GM18520 (cell line): ENCODE results near the gene GOLGA6A.
"Not testable (repeated sequence)": the region's sequence is repeated elsewhere in the genome, so short reads cannot be mapped to it uniquely, and the experiment has no call there.

Source experiments
- ATAC-seq: cut with Tn5 transposase; IDR thresholded peaks from one replicate; pipeline ENCODE4 v1.9.1; 2021; ENCODE audit not compliant: unreplicated experiment

Gene GOLGA6A

DNA sequence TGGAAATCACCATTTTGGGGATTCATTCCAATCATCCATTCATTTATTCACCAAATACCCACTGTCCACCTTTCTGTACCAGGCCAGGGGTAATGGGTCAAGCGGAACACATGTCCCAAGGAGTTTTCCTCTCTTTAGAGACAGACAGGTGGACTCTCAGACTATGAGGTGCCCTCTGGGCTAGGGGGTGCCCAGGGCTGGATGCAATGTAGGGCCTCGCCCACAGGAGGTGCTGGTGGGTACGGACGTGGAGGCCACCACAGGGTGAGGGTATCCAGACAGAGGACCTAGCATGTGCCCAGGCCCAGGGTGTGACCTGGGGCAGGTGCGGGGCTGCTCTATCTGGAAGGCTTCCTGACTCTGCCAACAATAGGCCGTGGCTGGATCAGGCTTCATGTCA lies 26.3 kb upstream of the GOLGA6A start:
- ATAC-seq = not testable (repeated sequence)

DNA sequence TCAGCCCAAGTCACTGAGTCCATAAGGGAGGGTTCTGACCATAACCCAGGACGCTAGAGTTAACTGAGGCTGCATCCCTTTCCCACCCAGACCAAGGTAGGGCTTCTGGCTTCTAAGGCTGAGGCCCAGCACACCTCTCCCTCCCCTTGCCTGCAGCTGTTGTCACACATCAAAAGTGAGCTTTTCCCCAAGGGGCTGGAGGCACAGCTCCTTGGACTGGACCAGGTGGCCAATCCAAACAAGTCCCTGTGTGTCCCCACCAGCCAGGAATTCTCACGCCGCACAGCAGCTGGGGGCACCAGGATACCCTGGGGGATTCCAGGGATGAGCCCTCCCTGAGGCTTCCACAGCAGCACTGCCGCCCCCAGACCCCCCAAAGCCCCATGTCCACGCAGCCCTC lies 25.8 kb upstream of the GOLGA6A start:
- no peak for ATAC-seq

DNA sequence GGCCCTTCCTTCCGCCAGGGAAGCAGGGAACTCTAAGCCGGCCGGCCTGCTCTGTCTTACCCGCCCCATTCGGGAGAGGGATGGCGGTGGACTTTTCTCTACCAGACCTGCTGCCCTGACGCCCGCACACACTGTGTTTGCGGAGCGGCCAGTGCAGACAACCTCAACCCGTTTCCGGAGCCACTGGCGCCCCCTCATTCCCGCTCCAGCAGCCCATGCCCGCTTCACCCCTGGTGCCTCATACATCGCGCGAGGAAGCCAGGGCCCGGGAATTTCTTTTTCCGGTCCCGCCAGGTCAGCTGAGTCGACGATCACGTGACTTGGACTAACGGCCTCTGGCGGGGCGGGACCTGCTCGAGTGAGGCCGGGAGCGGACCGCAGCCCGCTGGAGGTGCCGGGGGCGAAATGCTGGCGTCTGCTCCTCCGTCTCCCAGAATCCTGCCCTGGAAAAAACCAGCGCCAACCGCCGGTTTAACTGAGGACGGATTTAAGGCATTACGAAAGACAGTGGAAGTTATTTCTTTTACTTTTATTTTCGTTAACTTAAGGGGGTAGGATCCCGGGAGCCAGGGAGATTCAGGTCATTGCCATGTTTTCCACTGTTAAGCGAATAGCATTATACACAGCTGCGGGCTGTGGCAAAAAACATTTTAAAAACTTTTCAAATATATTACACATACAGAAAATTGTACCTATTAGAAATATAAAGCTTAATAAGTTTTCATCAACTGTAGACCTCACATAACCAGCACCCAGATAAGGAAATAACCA lies 17.8 kb upstream of the GOLGA6A start:
- ATAC-seq = peak; percentile 57

DNA sequence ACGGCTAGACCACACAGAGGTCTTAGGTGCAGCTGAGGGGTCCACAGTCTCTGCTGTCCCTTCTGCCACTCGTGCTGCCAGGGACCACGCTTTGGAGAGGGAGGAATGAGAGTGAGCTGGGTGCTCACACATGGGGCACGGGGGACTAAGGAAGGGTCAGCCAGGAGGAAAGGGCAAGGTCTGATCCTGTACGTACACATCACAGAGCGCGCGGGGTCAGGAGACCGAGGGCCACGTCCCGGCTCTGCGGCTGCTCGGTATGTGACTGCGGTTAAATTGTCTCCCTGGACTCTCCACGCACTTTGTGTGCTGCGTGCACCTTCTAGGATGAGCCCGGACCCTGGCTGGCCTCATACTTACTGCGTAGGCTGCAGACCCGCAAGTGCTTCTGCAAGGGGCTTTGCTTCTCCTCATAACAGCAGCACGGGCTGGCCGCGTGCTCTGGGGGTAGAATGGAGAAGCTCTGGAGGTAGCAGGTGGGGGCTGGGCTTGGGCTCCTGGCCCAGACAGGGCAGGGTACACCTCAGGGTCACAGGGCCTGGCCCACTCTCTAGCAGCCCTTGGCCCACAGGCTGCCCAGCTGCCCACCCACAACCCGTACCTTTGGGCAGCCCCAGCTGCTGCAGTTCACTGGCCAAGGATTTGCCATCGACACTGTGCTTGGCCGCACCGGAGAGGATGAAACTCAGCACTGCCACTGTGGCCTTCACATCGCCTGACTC lies 14.6 kb upstream of the GOLGA6A start:
- not testable (repeated sequence) for ATAC-seq

DNA sequence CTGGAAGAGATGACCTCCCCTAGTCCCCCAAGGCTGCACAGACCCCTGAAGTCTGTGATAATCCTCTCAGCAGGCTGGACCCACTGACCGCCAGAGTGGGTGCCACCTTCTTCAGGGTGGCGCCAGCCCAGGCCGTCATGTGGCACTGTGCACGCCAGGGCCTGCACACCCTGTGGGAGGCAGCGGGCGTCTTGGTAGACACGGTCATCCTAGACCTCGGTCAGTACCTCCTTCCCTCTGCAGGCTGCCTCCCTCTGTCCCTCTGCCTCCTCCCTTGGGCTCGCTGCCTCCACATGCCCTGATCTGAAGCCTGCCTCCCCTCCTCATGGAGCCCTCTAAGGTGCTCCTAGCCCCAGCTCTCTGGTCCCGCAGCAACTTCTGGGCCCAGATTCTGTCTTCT lies 13.3 kb upstream of the GOLGA6A start:
- not testable (repeated sequence) for ATAC-seq

DNA sequence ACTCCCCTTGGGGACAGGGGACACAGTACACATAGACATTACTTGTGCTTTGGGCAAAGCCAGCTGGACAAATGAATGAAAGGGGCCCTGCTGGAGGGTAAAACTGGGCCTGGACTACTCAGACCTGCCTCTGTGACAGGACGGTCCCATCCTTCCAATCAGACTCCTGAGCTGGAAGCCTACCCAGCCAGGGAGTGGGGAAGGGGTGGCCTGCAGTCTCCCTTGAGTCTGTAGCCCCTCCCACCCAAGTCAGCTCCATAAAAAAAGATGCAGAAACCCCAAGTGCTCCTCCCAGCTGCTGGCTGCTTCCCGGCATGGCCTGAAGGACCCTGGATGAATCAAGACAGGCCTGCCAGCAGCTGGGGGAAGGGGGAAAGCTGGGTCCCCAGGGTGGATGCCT lies 12.2 kb upstream of the GOLGA6A start:
- not testable (repeated sequence) for ATAC-seq

DNA sequence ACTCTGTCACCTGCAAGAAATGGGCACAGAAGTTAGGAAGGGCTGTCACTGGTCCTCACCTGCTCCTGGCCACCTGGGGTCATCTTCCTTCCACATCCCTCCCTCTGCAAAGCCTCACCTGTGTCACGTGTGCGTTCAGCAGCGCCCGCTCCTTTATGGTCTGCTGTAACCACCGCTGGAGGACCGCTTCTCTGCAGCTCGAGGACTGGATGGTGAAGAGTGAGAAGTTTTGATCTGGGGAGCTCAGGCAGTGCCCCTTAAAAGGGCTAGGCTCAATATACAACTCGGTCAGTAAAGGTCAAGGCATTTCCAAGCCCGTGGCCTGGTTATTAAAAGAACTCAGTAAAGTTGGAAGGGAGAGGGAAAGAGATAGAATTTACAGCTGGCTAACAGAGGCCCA lies 6.6 kb downstream of the GOLGA6A start:
- ATAC-seq = not testable (repeated sequence)

DNA sequence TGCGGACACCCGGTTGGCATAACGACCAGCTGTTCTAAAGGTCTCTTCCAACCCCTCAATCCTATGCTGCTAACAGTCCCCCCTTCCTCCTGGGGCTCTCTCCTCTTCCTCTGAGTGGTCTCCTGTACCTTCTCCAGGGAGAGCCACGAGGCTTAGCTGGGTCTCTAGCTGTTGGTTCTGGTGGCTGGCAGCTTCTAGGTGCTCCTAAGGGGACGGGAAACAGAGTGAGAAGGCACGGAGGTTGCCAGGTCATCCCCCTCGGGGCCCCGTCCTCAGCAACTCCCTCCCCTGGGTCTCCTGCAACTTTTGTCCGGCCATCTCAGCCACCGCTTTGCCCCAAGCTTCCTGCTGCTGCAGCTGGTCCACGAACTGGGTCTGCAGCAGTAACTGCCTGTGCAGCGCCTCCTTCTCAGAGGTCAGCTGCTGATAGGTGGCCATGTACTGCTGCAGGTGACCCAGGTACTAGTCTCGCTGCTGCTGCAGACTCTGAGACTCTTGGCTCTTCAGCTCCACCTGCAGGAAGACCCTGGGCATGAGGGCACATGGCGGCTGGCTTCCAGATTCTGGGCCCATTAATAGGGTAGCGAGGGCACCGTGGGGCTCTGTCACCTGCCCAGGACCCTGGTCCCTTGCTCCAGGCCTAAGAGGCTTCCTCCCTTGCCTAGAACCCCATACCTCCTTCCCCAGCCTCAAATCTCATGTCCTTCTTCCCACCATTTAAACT lies 9.6 kb downstream of the GOLGA6A start:
- ATAC-seq = not testable (repeated sequence)

DNA sequence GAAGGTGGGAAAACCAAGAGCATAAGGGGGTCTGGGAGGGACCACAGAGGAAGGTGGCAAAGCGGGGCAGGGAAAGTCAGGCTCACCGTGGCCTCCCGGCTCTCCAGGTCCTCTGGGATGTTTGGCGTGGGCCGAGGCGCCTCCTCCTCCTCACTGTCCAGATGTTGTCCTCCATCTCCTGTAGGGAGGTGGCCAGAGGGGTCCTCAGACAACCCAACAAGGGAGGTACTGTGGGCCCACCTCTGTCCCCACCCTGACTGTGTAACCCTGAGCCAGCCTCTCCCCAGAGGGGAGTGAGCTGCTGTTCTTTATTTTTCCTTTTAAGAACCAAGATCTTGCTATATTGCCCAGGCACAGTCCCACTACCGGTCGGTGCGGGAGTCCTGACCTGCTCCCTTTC lies 10.2 kb downstream of the GOLGA6A start:
- not testable (repeated sequence) for ATAC-seq

DNA sequence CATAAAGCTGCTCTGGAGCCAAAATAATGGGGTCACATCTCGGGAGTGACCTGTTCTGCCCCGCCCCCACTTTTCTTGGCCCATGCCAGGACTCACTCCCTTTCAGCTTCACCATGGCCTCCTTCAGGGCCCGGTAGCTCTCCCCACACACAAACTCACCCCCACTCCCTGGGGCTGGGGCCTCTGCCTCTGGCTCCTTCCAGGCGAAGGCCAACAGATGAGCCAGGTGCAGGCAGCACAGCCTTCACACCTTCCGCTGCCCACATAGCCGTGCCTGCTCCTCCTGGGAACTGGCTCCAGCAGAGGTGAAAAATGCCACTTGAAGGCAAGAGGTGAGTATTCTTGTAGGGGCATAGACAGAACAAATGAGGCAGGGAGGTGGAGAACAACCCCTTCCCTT lies 10.7 kb downstream of the GOLGA6A start:
- not testable (repeated sequence) for ATAC-seq

DNA sequence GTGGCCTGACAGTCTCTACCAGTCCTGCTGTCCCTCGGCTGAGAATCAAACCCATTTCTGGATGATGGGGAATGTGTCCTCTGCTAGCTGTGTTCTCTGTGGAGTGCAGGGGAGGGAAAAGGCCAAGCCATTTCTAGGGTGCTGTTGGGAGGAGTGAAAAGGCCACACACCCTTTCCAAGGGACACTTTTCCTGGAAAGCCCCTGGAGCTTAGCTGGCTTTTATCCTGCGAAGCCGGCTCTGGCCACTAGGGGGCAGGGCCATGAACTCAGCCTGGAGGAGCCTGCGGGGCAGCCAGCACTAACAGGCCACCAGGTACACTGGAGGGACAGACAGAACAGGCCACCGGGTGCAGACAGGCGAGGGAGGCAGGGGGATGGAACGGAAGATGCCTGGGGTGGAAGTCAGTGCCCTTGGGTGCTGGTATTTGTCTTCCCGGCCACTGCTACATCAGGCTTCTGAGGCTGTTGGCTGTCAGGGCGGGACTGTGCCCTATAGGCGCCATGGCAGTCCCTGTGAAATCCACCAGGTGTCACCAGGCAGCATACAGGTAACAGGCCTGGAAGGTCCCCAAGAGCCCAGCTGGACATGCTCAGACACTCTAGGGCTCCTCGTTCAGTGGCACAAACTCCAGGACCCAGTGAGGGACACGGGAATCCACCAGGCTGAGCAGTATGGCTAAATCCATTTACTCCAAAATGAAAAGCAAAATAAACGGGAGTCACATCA lies 16.5 kb downstream of the GOLGA6A start:
- ATAC-seq = not testable (repeated sequence)

DNA sequence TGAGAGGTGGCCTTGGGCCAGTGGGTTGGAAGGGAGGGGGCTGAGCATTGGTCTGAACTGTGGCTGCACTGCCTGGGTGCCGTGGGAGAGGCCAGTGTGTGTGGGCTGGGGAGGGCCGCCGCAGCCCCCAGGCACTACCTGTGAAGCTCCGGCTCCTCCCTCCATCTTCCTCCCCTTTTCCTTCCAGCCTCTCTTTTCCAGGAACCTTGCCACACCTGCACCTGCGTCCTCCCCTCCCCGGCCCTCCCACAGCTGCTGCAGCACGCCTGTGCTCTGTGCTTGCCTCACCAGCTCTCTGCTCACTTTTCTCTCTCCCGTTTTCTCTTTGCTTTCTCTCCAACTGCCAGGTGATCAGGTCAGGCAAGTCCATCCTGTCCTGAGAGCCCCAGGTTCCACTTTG lies 17.5 kb downstream of the GOLGA6A start:
- not testable (repeated sequence) for ATAC-seq

DNA sequence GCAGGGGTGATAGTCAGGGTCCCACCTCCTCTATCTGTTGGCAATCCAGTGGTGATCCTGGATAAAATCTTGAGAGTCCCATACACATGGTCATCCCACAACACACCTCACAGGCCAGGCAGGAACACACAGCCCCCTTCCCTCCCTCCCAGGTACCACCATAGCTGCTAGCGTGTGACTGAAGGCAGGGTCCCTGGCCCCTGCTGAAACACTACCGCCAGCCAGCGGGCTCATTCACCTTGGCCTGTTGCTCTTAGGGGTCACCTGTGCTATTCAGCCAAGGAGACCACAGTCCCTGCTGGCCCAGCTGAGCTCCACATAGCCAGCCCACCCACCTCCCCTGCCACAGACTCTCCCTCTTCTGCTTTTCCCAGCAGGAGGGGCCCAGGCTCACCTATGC lies 18.2 kb downstream of the GOLGA6A start:
- ATAC-seq = not testable (repeated sequence)

DNA sequence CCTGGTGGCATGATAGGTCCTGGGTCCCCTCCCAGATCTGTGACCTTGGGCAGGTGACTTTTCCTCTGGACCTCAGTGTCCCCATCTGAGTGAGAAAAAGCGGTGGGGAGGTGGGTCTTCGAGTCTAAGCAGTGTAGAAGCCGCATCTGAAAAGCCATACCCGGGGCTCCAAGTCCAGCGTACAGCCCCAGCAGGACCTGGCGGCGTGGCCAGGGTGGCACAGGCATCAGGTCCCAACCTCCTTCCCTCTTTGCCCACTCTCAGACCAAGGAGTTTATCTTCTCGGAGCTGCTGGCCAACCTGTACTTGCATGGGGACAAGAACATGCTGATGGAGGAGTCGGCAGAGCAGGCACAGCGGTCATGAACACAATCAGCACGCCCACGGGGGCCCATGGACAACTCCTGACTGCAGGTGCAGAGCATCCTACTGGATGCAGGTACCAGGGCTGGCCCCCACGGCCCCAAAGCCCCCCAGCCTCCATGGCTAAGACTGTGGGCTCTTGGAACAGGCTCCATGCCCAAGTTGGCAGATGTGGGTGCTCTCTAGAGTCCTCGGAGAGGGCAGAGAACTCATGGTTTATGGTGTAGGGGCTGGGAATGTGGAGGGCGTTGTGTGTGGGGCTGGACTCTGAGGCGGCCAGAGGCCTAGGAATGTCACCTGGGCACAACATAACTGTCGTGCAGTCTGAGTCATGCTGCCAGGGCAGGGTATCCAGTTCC lies 18.8 kb downstream of the GOLGA6A start:
- ATAC-seq = not testable (repeated sequence)

DNA sequence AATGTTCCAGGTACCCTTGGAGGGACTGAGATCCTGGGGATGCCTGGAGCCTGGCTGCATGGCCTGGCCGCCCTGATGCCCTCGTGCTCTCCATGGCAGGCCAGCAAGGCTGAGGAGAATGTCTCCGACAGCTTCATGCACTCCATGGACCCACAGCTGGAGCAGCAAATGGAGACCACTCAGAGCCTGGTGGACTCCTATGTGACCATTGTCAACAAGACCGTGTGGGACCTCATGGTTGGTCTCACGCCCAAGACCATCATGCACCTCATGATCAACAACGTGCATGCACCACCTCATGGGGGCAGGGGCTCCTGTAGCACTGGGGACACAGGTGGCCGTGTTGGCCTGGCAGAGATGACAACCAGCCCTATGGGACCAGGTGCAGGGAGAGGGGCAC lies 19.7 kb downstream of the GOLGA6A start:
- ATAC-seq = no peak

DNA sequence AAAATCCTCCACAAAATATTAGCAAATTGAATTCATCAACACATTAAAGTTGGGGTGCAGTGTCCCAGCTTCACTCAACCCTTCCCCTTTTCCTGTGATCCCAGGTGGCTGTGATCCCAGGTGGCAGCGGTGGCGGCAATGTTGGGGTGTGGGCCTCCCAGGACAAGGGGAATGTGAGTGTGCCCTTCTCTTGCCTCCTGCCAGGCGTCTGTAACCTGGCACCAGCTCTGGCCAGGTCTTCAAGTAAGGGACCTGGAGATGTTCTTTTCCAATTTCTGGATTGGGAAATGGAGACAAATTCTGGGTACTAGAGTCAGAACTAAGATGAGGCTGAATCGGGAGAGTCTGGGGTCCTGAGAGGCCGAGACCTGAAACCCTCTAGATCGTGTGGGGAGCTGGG lies 20.1 kb downstream of the GOLGA6A start:
- no peak for ATAC-seq

DNA sequence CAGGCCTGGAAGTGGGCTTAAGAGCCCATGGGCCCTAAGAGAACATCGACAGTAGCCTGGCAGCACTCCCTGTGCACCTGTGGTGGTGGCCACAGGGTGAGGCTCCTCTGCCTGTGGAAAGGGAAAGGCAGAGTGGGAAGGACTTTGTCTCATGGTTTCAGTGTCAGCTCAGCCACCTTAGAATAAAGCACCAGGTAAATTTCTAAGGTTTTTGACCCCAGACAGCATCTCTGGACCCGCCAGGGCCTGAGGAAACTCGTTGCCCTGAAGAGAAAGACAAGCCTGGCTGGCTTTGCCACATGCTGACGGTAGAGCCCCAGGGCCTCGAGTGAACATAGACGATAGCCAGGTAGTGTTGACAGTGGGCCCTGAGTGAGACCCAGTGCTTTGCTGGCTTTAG lies 22.1 kb downstream of the GOLGA6A start:
- no peak for ATAC-seq

DNA sequence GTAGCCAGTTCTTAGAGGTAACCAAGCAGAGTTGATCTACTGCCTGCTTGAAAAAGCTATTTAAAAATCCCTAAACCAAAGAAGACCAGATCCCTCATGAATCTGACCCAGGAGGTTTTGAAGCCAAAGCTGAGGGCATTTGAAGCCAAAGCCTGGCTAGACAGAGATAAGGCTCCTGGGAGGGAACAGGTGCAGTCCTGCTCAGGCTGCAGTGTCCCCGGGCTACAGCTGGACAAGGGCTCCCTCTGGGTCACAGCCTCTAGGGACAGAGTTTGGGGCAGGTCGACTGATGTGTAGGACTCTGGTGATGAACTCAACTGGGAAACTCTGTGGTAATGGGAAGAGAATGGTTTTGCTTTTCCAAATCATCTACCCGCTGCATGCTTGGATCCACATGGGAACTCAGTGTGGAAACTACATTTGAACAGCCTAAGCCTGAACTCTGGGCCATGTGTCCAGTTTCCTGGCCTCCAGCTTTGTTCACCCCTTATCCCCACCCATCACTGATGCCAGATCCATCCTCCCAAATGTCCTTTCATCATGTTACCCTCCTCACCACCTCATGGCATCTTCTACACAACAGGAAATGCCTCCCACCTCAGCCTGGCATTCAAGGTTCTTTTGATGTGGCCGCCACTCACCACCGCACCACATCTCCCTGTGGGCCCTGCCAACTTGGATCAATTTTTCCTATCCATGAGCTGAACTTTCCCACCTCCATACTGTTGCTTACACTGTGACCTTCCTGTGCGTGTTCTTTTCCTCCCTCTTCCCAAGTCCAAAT lies 23.1 kb downstream of the GOLGA6A start:
- not testable (repeated sequence) for ATAC-seq

DNA sequence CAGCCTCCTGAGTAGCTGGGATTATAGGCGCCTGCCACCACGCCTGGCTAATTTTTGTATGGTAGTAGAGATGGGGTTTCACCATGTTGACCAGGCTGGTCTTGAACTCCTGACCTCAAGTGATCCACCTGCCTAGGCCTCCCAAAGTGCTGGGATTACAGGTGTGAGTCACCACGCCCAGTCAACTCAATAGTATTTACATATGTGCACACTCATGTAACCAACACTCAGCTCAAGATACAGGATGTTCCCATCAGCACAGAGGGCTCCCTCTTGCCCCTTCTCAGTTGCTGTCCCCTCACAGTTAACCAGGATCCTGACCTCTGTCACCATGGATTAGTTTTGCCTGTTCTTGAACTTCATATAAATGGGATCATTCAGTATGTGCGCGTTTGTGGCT lies 26.0 kb downstream of the GOLGA6A start:
- not testable (repeated sequence) for ATAC-seq

DNA sequence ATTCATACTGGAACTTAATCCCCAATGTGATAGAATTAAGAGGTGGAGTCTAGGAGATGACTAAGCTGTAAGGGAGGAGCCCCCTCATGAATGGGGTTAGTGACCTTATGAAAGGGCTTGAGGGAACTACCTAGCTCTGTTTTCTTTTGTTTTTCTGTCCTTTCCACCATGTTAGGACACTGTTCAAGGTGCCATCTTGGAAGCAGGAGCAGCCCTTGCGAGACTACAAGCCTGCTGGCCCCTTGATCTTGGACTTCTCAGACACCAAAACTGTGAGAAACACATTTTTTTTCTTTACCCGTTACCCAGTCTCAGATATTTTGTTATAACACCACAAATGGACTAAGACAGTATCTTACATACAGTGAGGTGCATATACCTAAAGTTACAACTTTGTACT lies 26.5 kb downstream of the GOLGA6A start:
- ATAC-seq = no peak
